Forelimb muscle (tissue), 1 donor: ENCODE data around the gene ADAMTSL3. TPM values are rescaled to one million over a fixed set of nuclear protein-coding genes. Genes with fewer than 3 reads are reported as not detected.

Source experiments
- DNase-seq: peaks from one replicate; pipeline ENCODE4 v3.0.0-alpha.2; 2013; ENCODE audit warnings: low read depth
- polyA plus RNA-seq: library from polyadenylated mRNA; unstranded; fragments of 120-200 nt; gene quantifications from one replicate; pipeline ENCODE4 v1.2.1, GENCODE V29; 2013; ENCODE audit not compliant: insufficient read length

Gene ADAMTSL3, protein sequence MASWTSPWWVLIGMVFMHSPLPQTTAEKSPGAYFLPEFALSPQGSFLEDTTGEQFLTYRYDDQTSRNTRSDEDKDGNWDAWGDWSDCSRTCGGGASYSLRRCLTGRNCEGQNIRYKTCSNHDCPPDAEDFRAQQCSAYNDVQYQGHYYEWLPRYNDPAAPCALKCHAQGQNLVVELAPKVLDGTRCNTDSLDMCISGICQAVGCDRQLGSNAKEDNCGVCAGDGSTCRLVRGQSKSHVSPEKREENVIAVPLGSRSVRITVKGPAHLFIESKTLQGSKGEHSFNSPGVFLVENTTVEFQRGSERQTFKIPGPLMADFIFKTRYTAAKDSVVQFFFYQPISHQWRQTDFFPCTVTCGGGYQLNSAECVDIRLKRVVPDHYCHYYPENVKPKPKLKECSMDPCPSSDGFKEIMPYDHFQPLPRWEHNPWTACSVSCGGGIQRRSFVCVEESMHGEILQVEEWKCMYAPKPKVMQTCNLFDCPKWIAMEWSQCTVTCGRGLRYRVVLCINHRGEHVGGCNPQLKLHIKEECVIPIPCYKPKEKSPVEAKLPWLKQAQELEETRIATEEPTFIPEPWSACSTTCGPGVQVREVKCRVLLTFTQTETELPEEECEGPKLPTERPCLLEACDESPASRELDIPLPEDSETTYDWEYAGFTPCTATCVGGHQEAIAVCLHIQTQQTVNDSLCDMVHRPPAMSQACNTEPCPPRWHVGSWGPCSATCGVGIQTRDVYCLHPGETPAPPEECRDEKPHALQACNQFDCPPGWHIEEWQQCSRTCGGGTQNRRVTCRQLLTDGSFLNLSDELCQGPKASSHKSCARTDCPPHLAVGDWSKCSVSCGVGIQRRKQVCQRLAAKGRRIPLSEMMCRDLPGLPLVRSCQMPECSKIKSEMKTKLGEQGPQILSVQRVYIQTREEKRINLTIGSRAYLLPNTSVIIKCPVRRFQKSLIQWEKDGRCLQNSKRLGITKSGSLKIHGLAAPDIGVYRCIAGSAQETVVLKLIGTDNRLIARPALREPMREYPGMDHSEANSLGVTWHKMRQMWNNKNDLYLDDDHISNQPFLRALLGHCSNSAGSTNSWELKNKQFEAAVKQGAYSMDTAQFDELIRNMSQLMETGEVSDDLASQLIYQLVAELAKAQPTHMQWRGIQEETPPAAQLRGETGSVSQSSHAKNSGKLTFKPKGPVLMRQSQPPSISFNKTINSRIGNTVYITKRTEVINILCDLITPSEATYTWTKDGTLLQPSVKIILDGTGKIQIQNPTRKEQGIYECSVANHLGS (N-terminal part only)
- polyA plus RNA-seq, result 33.1 TPM

- DNase-seq, result no peak
Observed at GRCh38 chr15:83653639-83654378, at the start of gene ADAMTSL3. Gene ADAMTSL3, plus strand, starts transcription at chr15:83654123. Its CDS starts 1,639 bp downstream, at chr15:83655762.

DNA sequence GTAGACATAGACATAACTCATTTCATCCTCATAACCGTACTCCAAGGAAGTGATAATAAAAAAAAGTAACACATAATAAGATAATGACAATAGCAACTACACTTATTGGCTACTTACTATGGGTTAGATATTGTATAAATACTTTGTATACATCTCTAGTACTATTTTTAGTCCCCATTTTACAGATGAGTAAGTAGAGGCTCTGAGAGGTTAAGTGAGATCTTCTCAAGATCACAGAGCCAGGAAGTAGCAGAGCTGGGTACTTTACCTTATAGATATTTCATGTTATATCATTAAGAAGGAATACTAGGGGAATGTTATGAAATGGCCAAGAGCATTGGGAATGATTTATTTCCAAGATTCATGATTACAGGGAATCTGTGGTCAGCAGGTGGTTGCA lies 49.4 kb upstream of the ADAMTSL3 start:
- DNase-seq, result no peak

DNA sequence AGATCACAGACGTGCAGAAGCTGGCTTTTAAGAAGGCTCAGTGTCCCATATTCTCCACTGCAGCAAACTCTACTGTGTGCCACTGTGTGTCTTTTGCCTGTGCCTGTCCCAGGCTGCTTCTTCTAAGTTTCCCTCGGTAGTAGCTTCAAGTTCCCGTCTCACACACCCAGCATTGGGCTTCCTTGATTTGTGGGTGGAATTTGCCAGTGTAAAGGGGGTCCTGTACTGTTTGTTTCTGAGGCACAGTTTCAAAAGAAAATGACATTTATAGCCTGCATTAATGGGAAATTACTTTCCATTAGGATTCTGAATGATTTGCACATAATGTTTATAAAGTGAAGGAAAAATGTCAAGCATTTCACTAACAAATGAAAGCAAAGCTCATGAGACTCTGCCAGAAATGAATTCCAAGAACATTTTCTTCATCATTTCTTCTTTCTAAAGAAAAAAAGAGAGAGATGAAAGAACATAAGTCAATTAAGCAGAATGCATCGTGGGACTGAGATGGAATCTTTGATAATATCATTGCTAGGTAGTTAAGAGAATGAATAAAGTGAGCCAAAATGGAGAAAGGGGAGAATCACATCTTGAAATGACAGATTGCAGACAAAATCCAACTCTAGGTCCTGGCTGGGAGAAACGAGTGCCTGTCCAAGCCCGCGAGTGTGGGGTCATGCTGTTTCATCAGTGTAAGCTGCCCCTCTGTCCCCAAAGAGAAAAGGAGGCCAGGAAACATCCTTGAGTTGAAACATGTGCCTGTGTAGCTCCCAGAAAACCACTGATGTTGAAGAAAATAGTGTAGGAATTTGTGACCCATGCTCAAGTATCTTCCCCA lies 48.6 kb upstream of the ADAMTSL3 start:
- no peak for DNase-seq

DNA sequence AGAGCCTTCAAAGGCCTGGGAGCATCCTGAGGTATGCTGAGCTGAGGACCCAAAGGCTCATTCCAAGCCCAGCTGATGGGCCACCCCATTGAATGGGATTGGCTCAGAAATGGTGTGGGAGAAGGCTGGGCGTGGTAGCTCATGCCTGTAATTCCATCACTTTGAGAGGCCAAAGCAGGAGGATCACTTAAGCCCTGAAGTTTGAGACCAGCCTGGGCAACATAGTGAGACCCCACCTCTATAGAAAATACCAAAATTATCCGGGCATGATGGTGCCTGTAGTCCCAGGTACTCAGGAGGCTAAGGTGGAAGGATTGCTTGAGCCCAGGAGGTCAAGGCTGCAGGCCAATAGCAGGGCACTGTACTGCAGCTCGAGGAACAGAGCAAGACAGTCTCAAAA lies 43.8 kb upstream of the ADAMTSL3 start:
- DNase-seq, result no peak

- DNase-seq, result no peak
Observed at GRCh38 chr15:83610901-83611685, 42.8 kb upstream of the ADAMTSL3 start.

DNA sequence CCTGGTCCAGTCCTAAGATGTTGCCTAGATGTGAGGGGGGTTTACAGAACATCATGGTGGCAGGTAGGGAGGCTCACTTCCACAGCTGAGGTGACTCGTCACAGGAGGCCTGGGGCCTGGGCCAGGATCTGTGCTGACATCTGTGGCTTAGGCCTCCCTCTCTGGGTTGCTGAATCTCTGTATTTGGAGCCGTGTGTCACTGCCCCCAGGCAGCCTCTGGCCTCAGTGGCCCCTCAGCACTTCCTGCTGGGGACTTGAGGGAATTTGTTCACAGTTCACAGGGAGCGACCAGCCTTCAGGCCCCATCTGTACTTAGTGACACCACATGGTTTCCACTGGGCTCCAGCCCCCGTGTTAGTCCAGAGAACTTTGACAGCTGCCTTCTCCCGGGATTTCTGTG lies 41.7 kb upstream of the ADAMTSL3 start:
- DNase-seq, result no peak

- no peak for DNase-seq
Observed at GRCh38 chr15:83612898-83613635, 40.9 kb upstream of the ADAMTSL3 start.

- no peak for DNase-seq
Observed at GRCh38 chr15:83613714-83614113, 40.2 kb upstream of the ADAMTSL3 start.

- no peak for DNase-seq
Observed at GRCh38 chr15:83616840-83617239, 37.1 kb upstream of the ADAMTSL3 start.

GRCh38 chr15:83626171-83626802 lies 27.6 kb upstream of the ADAMTSL3 start:
- no peak for DNase-seq

GRCh38 chr15:83631534-83631933 lies 22.4 kb upstream of the ADAMTSL3 start:
- DNase-seq, result no peak

- DNase-seq, result no peak
Observed at GRCh38 chr15:83643201-83643600, 10.7 kb upstream of the ADAMTSL3 start.

- DNase-seq, result no peak
Observed at GRCh38 chr15:83644439-83644838, 9.5 kb upstream of the ADAMTSL3 start.

DNA sequence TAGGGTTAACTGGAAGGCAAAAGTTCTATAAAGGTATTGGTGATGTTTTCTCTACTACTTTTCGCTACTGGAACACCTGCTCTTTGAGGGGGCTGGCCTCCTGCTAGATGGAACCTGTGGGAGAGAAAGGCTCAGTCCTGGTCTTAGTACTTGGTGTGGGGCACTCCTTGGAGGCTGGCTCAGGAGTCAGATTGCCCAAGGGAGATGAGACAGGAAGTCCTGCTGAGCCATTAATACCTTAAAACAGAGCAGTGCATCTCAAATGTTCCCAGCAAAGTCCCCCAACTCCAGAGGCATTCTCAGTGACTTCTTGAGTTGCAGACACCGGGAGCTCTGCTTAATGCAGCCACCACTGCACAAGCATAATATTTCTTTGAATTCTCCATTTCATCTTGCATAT lies 3.1 kb upstream of the ADAMTSL3 start:
- no peak for DNase-seq

GRCh38 chr15:83651541-83651940 lies 2.4 kb upstream of the ADAMTSL3 start:
- no peak for DNase-seq

DNA sequence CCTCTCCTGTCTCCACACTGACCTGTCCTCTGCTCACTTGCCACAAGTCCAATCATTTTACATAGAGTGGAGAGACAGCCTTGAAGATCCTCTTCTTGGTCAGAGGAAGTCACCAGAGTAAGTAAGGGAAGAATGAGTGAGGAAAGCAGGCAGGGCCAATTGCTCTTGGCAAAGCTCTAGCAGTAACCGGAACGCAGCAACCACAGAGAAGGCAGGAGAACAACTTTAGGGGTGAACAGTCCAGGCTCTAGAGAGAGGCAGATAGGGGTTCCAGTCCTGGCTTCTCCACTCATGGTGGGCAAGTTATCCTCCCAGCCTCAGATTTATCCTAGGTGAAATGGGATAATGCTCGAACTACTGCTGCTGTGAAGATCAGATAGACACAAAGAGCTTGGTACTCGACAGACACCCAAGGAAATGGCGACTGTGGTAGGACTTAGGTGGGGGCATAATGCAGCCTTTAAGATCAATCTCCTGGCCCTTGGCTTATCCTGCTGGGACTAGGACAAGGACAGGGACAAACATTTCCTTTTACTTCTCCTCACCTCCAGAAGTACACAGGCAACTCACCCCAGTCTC lies 1.2 kb upstream of the ADAMTSL3 start:
- DNase-seq, result no peak

DNA sequence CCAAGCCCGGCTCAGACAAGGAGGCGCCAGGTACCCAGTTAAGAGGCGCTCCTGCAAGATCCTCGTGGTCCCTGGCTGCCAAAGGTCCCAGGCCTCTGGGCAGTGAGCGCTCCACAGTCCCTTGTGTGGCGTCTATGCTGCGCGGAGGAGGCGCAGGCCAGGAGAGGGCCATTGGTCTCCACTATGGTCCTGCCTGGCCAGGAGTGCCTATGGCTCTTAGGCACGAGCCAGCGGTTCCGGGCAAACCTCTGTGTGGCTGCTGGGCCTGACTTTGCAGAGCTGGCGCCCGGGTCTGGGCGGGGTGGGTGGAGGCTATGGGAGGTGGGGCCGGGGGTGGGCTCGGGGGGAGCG lies 660 bp upstream of the ADAMTSL3 start:
- DNase-seq, result no peak
